ENCODE measurements around the gene MGAT1.
"Not testable (repeated sequence)": the region's sequence is repeated elsewhere in the genome, so short reads cannot be mapped to it uniquely, and the experiment has no call there.

MGAT1 gene

DNA sequence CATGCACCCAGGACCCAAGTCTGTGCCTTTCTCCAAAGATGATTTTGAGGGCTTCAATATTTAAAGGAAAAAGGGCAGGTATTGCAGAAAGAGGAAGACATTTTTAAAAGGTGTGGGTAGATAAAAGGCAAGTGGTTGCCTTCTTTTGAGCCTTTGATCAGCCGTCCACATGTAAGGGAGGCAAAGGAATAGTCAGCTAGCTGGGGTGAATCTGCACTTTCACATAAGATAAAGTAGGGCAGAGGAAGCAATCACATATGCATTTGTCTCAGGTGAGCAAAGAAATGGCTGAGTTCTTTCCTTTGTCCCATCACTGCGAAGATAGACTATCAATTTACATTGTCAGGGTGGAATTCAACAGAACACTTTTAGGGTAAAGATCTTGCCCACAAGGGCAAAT is 19.9 kb downstream of the MGAT1 start:
- no peak for DNase-seq (ENCODE audit: low read depth)
- no peak overlapping the region for H3K4me3 ChIP-seq (ENCODE audit: low read length)
- TF ChIP-seq, protein P1, sequence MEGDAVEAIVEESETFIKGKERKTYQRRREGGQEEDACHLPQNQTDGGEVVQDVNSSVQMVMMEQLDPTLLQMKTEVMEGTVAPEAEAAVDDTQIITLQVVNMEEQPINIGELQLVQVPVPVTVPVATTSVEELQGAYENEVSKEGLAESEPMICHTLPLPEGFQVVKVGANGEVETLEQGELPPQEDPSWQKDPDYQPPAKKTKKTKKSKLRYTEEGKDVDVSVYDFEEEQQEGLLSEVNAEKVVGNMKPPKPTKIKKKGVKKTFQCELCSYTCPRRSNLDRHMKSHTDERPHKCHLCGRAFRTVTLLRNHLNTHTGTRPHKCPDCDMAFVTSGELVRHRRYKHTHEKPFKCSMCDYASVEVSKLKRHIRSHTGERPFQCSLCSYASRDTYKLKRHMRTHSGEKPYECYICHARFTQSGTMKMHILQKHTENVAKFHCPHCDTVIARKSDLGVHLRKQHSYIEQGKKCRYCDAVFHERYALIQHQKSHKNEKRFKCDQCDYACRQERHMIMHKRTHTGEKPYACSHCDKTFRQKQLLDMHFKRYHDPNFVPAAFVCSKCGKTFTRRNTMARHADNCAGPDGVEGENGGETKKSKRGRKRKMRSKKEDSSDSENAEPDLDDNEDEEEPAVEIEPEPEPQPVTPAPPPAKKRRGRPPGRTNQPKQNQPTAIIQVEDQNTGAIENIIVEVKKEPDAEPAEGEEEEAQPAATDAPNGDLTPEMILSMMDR (conservative IDR thresholded peaks at IDR 0.05; ENCODE audit: low read depth, low read length), result no peak

DNA sequence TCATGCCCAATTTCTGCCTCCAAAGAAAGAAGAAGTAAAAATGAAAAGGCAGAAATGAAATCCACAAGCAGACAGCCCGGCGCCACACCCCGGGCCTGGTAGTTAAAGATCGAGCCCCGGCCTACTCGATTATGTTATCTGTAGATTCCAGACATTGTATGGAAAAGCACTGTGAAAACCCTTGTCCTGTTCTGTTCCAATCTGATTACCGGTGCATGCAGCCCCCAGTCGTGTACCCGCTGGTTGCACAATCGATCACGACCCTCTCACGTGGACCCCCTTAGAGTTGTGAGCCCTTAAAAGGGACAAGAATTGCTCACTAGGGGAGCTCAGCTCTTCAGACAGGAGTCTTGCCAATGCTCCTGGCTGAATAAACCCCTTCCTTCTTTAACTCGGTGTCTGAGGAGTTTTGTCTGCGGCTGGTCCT is 20.7 kb downstream of the MGAT1 start:
- not testable (repeated sequence) for DNase-seq (ENCODE audit: low read depth)

DNA sequence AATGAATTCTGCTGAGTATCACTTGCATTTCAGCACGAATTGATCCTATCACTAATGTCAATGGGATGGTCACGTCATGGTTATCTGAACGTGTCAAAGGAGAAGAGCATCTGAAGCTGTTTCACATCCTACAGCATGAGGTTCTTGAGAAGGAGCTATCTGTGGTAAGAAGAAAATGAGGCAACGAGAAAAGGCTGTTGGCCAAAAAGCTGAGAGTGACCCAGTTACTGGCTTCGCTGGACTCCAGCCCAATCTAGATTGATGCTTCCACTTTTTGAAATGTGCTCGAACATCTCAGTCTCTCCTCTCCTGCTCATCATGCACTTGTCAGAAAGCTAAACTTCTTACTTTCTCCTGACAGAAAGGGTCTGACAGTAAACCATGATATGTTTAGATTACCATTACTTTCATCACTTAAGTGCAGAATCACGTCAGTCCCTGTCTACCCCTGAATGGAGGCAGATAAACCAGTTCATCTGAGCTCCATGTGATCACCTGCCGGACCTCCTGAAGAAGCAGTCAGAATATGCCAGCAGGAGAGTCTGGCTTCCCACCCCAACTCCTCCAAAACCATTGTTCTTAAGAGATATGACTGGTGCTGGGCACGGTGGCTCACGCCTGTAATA is 22.5 kb downstream of the MGAT1 start:
- no peak for DNase-seq (ENCODE audit: low read depth)
- no peak overlapping the region for H3K4me3 ChIP-seq (ENCODE audit: low read length)
- TF ChIP-seq, protein P1 (conservative IDR thresholded peaks at IDR 0.05; ENCODE audit: low read depth, low read length), result no peak

More for the DNA sequence above, 20.7 kb downstream of the MGAT1 start:
- not testable (repeated sequence) for H3K4me3 ChIP-seq (ENCODE audit: low read length)

DNA sequence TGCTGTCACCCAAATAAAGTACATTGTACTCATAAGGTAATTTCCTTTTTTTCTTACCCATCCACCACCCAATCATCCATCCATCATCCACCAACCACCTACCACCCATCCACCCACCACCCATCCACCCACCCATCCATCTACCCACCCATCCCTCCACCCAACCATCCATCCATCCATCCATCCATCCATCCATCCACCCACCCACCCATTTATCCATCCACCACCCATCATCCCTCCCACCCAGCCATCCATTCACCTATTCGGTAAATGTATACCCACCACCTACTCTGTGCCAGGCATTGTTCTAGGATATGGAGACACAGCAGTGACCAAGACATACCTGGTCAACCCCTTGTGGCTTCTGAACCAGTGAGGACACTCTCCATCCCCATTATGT is 25.1 kb downstream of the MGAT1 start:
- H3K4me3 ChIP-seq (ENCODE audit: low read length), result no peak overlapping the region
- TF ChIP-seq, protein P1 (conservative IDR thresholded peaks at IDR 0.05; ENCODE audit: low read depth, low read length), result no peak
- DNase-seq (ENCODE audit: low read depth), result no peak

DNA sequence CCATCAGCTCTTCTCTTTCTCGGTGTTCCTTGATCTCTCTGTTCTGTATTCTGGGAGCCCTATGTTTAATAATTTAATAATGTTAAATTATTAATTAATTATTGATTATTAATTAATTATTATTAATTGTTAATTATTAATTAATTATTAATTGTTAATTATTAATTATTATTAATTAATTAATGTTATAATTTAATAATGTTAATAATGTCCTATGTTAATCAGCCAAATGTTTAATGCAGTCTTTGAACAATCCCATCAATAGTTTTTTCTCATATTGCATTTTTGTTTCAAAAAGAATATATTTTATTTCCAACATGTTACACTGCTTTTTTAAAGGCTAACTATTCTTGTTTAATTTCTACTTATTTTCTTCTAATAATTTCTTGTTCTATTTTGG is 26.2 kb downstream of the MGAT1 start:
- no peak for DNase-seq (ENCODE audit: low read depth)
- no peak overlapping the region for H3K4me3 ChIP-seq (ENCODE audit: low read length)
- TF ChIP-seq, protein P1 (conservative IDR thresholded peaks at IDR 0.05; ENCODE audit: low read depth, low read length), result no peak

DNA sequence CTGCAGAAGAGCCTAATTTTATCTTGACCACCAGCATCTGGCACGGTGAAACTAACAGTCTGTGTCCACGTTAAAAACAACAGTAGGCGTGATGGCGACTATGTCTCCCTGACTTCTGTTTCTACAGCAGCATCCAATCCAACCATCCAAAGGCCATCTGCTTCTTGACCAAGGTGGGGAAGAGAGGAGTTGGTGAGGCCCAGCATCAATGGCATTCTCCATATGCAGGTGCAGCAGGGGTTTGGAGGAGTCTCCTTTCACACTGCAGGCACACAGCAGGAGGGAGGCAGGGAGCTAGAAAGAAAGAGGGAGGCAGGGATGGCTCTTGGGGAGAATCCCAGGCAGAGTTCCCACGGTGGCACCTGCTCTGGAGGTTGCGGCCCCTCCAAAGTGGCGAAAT is 27.0 kb downstream of the MGAT1 start:
- H3K4me3 ChIP-seq (ENCODE audit: low read length), result no peak overlapping the region
- TF ChIP-seq, protein P1 (conservative IDR thresholded peaks at IDR 0.05; ENCODE audit: low read depth, low read length), result no peak
- no peak for DNase-seq (ENCODE audit: low read depth)

DNA sequence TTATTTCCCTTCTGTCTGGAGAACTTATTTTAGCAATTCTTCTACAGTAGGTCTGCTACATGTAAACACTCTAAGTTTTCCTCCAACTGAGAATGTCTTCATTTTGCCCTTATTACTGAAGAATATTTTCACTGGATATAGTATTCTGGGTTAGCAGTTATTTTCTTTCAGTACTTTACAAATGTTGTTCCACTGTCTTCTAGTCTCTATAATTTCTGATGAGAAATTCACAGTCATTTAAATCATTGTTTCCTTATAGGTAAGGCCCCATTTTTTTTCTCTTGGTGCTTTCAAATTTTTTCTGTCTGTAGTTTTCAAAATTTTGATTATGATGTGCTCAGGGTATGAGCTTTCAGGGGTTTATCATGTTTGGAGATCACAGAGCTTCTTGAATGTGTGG is 30.8 kb downstream of the MGAT1 start:
- TF ChIP-seq, protein P1 (conservative IDR thresholded peaks at IDR 0.05; ENCODE audit: low read depth, low read length), result no peak

More for the DNA sequence above, 30.8 kb downstream of the MGAT1 start:
- DNase-seq (ENCODE audit: low read depth), result no peak
- H3K4me3 ChIP-seq (ENCODE audit: low read length), result no peak overlapping the region

Measured in retinal pigment epithelial cell (primary cell).